ENCODE measurements around the gene UPF2. TPM values are rescaled to one million over a fixed set of nuclear protein-coding genes. Genes with fewer than 3 reads are reported as not detected.
"Not testable (repeated sequence)": the region's sequence is repeated elsewhere in the genome, so short reads cannot be mapped to it uniquely, and the experiment has no call there.

The UPF2 gene
- total and polyA plus RNA-seq, 2 of the 13 experiments (the other 11 are each of a cell fraction or from before 2014, with no cell fraction given): 6.2 to 14.5 TPM

DNA sequence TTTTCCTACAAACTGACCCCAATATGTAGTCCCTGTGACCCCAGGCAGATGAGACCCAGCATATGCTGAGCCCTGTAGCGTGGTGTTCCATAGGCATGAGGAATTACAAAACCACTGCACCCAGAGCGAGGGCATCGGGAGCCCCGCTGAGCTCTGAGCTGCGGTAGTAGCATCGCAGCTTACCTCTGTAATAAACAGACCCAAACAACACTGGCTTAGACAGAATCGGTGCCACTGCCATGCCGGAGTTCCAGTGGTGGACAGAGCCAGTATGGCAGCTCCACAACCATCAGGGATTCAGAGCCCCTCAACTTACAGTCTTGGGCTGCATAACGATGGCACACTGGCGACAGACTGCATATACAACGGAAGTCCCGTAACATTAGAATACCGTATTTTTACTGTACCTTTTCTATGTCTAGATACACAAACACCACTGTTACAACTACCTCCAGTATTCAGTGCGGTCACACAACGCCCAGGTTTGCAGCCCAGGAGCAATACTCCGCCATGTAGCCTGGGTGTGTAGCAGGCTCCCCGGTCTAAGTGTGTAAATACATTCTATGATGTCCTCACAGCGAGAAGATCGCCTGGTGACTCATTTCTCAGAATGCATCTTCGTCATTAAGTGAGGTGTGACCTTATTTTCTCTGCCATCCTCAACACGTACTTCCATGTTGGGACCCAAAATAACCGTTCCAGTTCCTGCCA, 150.7 kb downstream of the UPF2 start (continued):
- TF ChIP-seq, protein P1, sequence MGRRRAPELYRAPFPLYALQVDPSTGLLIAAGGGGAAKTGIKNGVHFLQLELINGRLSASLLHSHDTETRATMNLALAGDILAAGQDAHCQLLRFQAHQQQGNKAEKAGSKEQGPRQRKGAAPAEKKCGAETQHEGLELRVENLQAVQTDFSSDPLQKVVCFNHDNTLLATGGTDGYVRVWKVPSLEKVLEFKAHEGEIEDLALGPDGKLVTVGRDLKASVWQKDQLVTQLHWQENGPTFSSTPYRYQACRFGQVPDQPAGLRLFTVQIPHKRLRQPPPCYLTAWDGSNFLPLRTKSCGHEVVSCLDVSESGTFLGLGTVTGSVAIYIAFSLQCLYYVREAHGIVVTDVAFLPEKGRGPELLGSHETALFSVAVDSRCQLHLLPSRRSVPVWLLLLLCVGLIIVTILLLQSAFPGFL (CRISPR knock-in tag; IDR thresholded peaks at IDR 0.05): no peak
- TF ChIP-seq ZNF34 (CRISPR knock-in tag; IDR thresholded peaks at IDR 0.05; ENCODE audit: borderline replicate concordance) (no peak), ZNF530 (CRISPR knock-in tag; IDR thresholded peaks at IDR 0.05; ENCODE audit: low read depth) (no peak), MATR3 (CRISPR knock-in tag; IDR thresholded peaks at IDR 0.05) (no peak), RORA (CRISPR knock-in tag; IDR thresholded peaks at IDR 0.05) (no peak), ELF4 (CRISPR knock-in tag; IDR thresholded peaks at IDR 0.05; ENCODE audit: borderline replicate concordance) (no peak), ZKSCAN5 (CRISPR knock-in tag; IDR thresholded peaks at IDR 0.05) (no peak)
- TF ChIP-seq, protein P2, sequence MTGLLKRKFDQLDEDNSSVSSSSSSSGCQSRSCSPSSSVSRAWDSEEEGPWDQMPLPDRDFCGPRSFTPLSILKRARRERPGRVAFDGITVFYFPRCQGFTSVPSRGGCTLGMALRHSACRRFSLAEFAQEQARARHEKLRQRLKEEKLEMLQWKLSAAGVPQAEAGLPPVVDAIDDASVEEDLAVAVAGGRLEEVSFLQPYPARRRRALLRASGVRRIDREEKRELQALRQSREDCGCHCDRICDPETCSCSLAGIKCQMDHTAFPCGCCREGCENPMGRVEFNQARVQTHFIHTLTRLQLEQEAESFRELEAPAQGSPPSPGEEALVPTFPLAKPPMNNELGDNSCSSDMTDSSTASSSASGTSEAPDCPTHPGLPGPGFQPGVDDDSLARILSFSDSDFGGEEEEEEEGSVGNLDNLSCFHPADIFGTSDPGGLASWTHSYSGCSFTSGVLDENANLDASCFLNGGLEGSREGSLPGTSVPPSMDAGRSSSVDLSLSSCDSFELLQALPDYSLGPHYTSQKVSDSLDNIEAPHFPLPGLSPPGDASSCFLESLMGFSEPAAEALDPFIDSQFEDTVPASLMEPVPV (CRISPR knock-in tag; IDR thresholded peaks at IDR 0.05): no peak

DNA sequence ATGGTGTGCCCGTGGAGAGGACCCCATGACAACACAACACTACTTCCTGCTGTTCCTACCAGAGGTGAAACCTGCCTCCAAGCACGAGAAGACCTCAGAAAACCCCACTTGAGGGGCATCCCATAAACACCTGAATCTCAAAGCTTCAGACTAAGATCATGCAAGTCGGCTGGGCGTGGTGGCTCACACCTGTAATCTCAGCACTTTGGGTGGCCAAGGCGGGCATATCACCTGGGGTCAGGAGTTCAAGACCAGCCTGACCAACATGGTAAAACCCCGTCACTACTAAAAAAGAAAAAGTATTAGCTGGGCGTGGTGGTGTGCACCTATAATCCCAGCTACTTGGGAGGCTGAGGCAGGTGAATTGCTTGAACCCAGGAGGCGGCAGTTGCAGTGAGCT, 153.3 kb downstream of the UPF2 start:
- H3K9ac ChIP-seq (ENCODE audit: insufficient read depth, low read depth, low read length); H3K27me3 ChIP-seq (ENCODE audit: control insufficient read depth in 1 of 2, insufficient read depth in 2 of 2, low read length in 2 of 2); H3K9me3 ChIP-seq (ENCODE audit: low read length); BruUV-seq (replicated peaks); H3K36me3 ChIP-seq (replicated peaks in 1 of 2; ENCODE audit: control insufficient read depth in 1 of 2, insufficient read depth in 2 of 2, low read length in 2 of 2); H3K27ac ChIP-seq (ENCODE audit: extremely low read length, insufficient read depth, low read length); H3K4me2 ChIP-seq (ENCODE audit: low read depth, low read length); POLR2A ChIA-PET; CTCF ChIA-PET (ENCODE audit: low intra/inter-chr PET ratio, low total read pairs); H4K20me1 ChIP-seq (ENCODE audit: insufficient read depth, low read length); intact Hi-C loops (cut with micrococcal nuclease; ENCODE audit: unreplicated experiment); H2AFZ ChIP-seq (ENCODE audit: low read length); H3K4me3 ChIP-seq (replicated peaks in 1 of 3; ENCODE audit: insufficient read depth in 1 of 3, low read depth in 2 of 3, low read length in 3 of 3); DNase-seq (ENCODE audit: low spot score); in situ Hi-C loops (cut with HindIII; ENCODE audit: extremely low pct_ligation_motif_present, low pct_unique_long_range_greater_than_20kb); ATAC-seq; H3K79me2 ChIP-seq (ENCODE audit: insufficient read depth, low read length); FAIRE-seq: not testable (repeated sequence)
- WGBS (ENCODE audit: low lambda C conversion rate): 56% methylated on average over 7 of the region's 8 CpGs
- H3K4me1 ChIP-seq (ENCODE audit: insufficient read depth, low read length): peaks cover 12% of the 10 kb centered on the region
